H1 (cell line): ENCODE data around the gene RTKN. TPM values are rescaled to one million over a fixed set of nuclear protein-coding genes. Genes with fewer than 3 reads are reported as not detected.

Source experiments
- CTCF ChIA-PET: fragments of 300-600 bp; sonication (Branson Sonifier 250); formaldehyde crosslinking; loops from one replicate; lab custom pipeline; 2021; ENCODE audit not compliant: partially characterized antibody; lab: Charles Lee
- POLR2A ChIA-PET: fragments of 300-600 bp; sonication (Branson Sonifier 250); formaldehyde crosslinking; loops from one replicate; lab custom pipeline; 2021; ENCODE audit warnings: inconsistent platforms; ENCODE audit not compliant: partially characterized antibody; lab: Charles Lee
- DNase-seq, 2 experiments: peaks; one replicate each; pipeline versions ENCODE4 v3.0.0 to v3.0.0-alpha.2; 2010 to 2022; ENCODE audit warnings: low spot score in 2 of 2, low read depth in 1 of 2, mixed read lengths in 1 of 2
- FAIRE-seq: peaks from 2 replicates; lab custom pipeline; 2011; peaks lifted over from hg19 to GRCh38; lab: Jason Lieb, UNC
- H2AFZ ChIP-seq: 2 replicates; pipeline ENCODE4 v1.8.1; 2012; ENCODE audit warnings: low read length, inconsistent platforms
- H2AK5ac ChIP-seq: 2 replicates; pipeline ENCODE4 v1.6.1; 2013; ENCODE audit warnings: low read depth, low read length
- H2BK120ac ChIP-seq: replicated peaks from 2 replicates; pipeline ENCODE3; 2013; ENCODE audit warnings: low read depth, low read length, inconsistent platforms
- H2BK12ac ChIP-seq: 2 replicates; pipeline ENCODE4 v1.6.1; 2013; ENCODE audit warnings: low read depth, low read length
- H2BK15ac ChIP-seq: 2 replicates; pipeline ENCODE4 v1.6.1; 2013; ENCODE audit warnings: low read length
- H2BK20ac ChIP-seq: 2 replicates; pipeline ENCODE4 v1.6.1; 2013; ENCODE audit warnings: low read length
- H2BK5ac ChIP-seq: 2 replicates; pipeline ENCODE4 v1.6.1; 2013; ENCODE audit warnings: low read depth, low read length
- H3K14ac ChIP-seq: 2 replicates; pipeline ENCODE4 v1.6.1; 2013; ENCODE audit warnings: inconsistent platforms; ENCODE audit not compliant: insufficient read length
- H3K18ac ChIP-seq: 2 replicates; pipeline ENCODE4 v1.6.1; 2013; ENCODE audit warnings: low read length; ENCODE audit errors: extremely low read depth
- H3K23ac ChIP-seq: 2 replicates; pipeline ENCODE4 v1.6.1; 2013; ENCODE audit warnings: inconsistent platforms; ENCODE audit not compliant: insufficient read length
- H3K23me2 ChIP-seq: 2 replicates; pipeline ENCODE4 v1.6.1; 2013; ENCODE audit warnings: low read depth, low read length
- H3K27ac ChIP-seq: 2 replicates; pipeline ENCODE4 v1.6.1; 2011; ENCODE audit warnings: low read depth, low read length, inconsistent platforms
- H3K27me3 ChIP-seq, 4 experiments: replicated peaks in 1 of 4; 1 replicate in 1 of 4; 2 replicates in 3 of 4; pipeline versions ENCODE4 v1.6.1 to v1.8.1; 2011 to 2013; ENCODE audit warnings: low read length in 3 of 4, mild to moderate bottlenecking in 3 of 4, inconsistent platforms in 2 of 4, mixed read lengths in 2 of 4, moderate library complexity in 1 of 4; ENCODE audit not compliant: control insufficient read depth in 3 of 4, insufficient read depth in 3 of 4; ENCODE audit errors: extremely low read depth in 1 of 4
- H3K36me3 ChIP-seq, 4 experiments: 2 replicates each; pipeline versions ENCODE4 v1.6.1 to v1.8.1; 2011 to 2013; ENCODE audit warnings: mild to moderate bottlenecking in 4 of 4, low read length in 3 of 4, moderate library complexity in 2 of 4, control low read depth in 1 of 4, inconsistent platforms in 1 of 4; ENCODE audit not compliant: insufficient read depth in 4 of 4, control insufficient read depth in 2 of 4
- H3K4ac ChIP-seq: replicated peaks from 2 replicates; pipeline ENCODE3; 2013; ENCODE audit warnings: low read length, low read depth, mixed read lengths, inconsistent platforms; ENCODE audit not compliant: insufficient read length
- H3K4me1 ChIP-seq, 4 experiments: replicated peaks in 1 of 4; 1 replicate in 1 of 4; 2 replicates in 3 of 4; pipeline versions ENCODE4 v1.6.1 to v1.8.1; 2011 to 2013; ENCODE audit warnings: low read length in 3 of 4, inconsistent platforms in 2 of 4, mixed read lengths in 1 of 4; ENCODE audit not compliant: insufficient read depth in 4 of 4, control insufficient read depth in 3 of 4
- H3K4me2 ChIP-seq, 2 experiments: 2 replicates each; pipeline versions ENCODE4 v1.6.1 to v1.8.1; 2011 to 2013; ENCODE audit warnings: low read depth in 2 of 2, low read length in 2 of 2, control low read depth in 1 of 2, inconsistent platforms in 1 of 2, mild to moderate bottlenecking in 1 of 2; ENCODE audit not compliant: insufficient read depth in 1 of 2
- H3K4me3 ChIP-seq, 4 experiments: fragments of 200-600, 300-600 bp in 1 of 4; sonication (generic), shearing (Covaris generic), sonication (Bioruptor Twin) in 1 of 4; 2 replicates each; pipeline versions ENCODE4 v1.5.1 to v1.8.1; 2011 to 2016; ENCODE audit warnings: low read length in 4 of 4, low read depth in 3 of 4, control low read depth in 2 of 4, inconsistent platforms in 2 of 4, mild to moderate bottlenecking in 2 of 4, mixed read lengths in 1 of 4, moderate library complexity in 1 of 4; ENCODE audit not compliant: insufficient read depth in 2 of 4; ENCODE audit errors: extremely low read depth in 1 of 4
- H3K56ac ChIP-seq: replicated peaks from 2 replicates; pipeline ENCODE3; 2013; ENCODE audit warnings: low read depth, mild to moderate bottlenecking, mixed read lengths, low read length, inconsistent platforms; ENCODE audit not compliant: insufficient read length
- H3K79me1 ChIP-seq: 2 replicates; pipeline ENCODE4 v1.6.1; 2013; ENCODE audit warnings: low read depth, low read length, control low read depth
- H3K79me2 ChIP-seq, 2 experiments: 2 replicates each; pipeline versions ENCODE4 v1.6.1 to v1.8.1; 2012 to 2013; ENCODE audit warnings: low read length in 2 of 2, mild to moderate bottlenecking in 2 of 2, inconsistent platforms in 1 of 2; ENCODE audit not compliant: insufficient read depth in 2 of 2, control insufficient read depth in 1 of 2
- H3K9ac ChIP-seq, 4 experiments: replicated peaks in 1 of 4; 1 replicate in 1 of 4; 2 replicates in 3 of 4; pipeline versions ENCODE4 v1.6.1 to v1.8.1; 2011 to 2013; ENCODE audit warnings: low read depth in 3 of 4, low read length in 3 of 4, control low read depth in 2 of 4, mild to moderate bottlenecking in 2 of 4, moderate library complexity in 2 of 4, inconsistent platforms in 1 of 4; ENCODE audit errors: extremely low read depth in 1 of 4
- H3K9me3 ChIP-seq, 2 experiments: 2 replicates each; pipeline versions ENCODE4 v1.6.1 to v1.8.1; 2012 to 2013; ENCODE audit warnings: mild to moderate bottlenecking in 2 of 2, moderate library complexity in 2 of 2, control low read depth in 1 of 2, inconsistent platforms in 1 of 2, low read depth in 1 of 2, low read length in 1 of 2, mixed read lengths in 1 of 2; ENCODE audit not compliant: insufficient read depth in 2 of 2
- H4K20me1 ChIP-seq, 2 experiments: replicated peaks in 1 of 2; 2 replicates each; pipeline versions ENCODE3 to v1.8.1; 2011 to 2013; ENCODE audit warnings: inconsistent platforms in 2 of 2, low read length in 2 of 2, mild to moderate bottlenecking in 1 of 2; ENCODE audit not compliant: insufficient read depth in 2 of 2, control insufficient read depth in 1 of 2
- H4K5ac ChIP-seq: 2 replicates; pipeline ENCODE4 v1.6.1; 2013; ENCODE audit warnings: low read length, low read depth, mixed read lengths, inconsistent platforms; ENCODE audit not compliant: insufficient read length
- H4K8ac ChIP-seq: 2 replicates; pipeline ENCODE4 v1.8.0; 2013; ENCODE audit warnings: mild to moderate bottlenecking, moderate library complexity, low read length, inconsistent platforms; ENCODE audit not compliant: insufficient read depth; ENCODE audit errors: extremely low read depth
- H4K91ac ChIP-seq: replicated peaks from 2 replicates; pipeline ENCODE3; 2013; ENCODE audit warnings: low read length, mixed read lengths, inconsistent platforms; ENCODE audit not compliant: insufficient read length
- CTBP2 ChIP-seq: IDR thresholded peaks from 2 replicates; pipeline ENCODE4 v1.7.0; 2011; ENCODE audit warnings: borderline replicate concordance, mild to moderate bottlenecking, moderate library complexity, mixed read lengths, low read length; ENCODE audit not compliant: insufficient read depth, insufficient read length
- EZH2 ChIP-seq: fragments of 200-600 bp; sonication (generic); IDR thresholded peaks from 2 replicates; pipeline ENCODE4 v1.7.1; 2012; ENCODE audit warnings: low read depth, mild to moderate bottlenecking, moderate library complexity, low read length, inconsistent platforms; ENCODE audit not compliant: severe bottlenecking
- KDM1A ChIP-seq: fragments of 200-600, 300-600 bp; sonication (generic); IDR thresholded peaks from 2 replicates; pipeline ENCODE4 v1.7.1; 2016; ENCODE audit warnings: mild to moderate bottlenecking, low read length, borderline replicate concordance
- NANOG ChIP-seq: IDR thresholded peaks from 2 replicates; pipeline ENCODE4 v1.6.1; 2011; ENCODE audit warnings: low read length, low read depth, mild to moderate bottlenecking, inconsistent platforms; ENCODE audit not compliant: insufficient read depth, poor library complexity, severe bottlenecking
- POLR2A ChIP-seq, 2 experiments: IDR thresholded peaks; 1 replicate in 1 of 2; 2 replicates in 1 of 2; pipeline ENCODE4 v1.6.1; 2011; ENCODE audit warnings: low read depth in 2 of 2, low read length in 2 of 2, mild to moderate bottlenecking in 2 of 2; ENCODE audit errors: control extremely low read depth in 1 of 2
- RNF2 ChIP-seq: fragments of 200-900, 300-1000 bp; sonication (generic); IDR thresholded peaks from 2 replicates; pipeline ENCODE4 v1.7.1; 2016; ENCODE audit warnings: borderline replicate concordance, low read depth, mild to moderate bottlenecking, antibody characterized with exemption, low read length; ENCODE audit not compliant: poor library complexity, severe bottlenecking; ENCODE audit errors: missing control alignments
- TBP ChIP-seq: IDR thresholded peaks from 2 replicates; pipeline ENCODE4 v1.6.1; 2011; ENCODE audit warnings: low read depth, low read length, improper control_type of control experiment
- ZNF274 ChIP-seq: IDR thresholded peaks from 2 replicates; pipeline ENCODE4 v1.7.0; 2012; ENCODE audit warnings: low read length, borderline replicate concordance; ENCODE audit errors: extremely low read depth
- WGBS, 2 experiments: shearing (Covaris generic) in 1 of 2; methylation state at CpG; one replicate each; pipeline versions ENCODE4 v1.1.6 to v1.1.7; 2013 to 2015; ENCODE audit warnings: low lambda C conversion rate in 2 of 2, mixed read lengths in 2 of 2, inconsistent platforms in 1 of 2, low coverage in 1 of 2, missing lambda C conversion rate in 1 of 2; ENCODE audit not compliant: insufficient replicate concordance in 2 of 2, insufficient coverage in 1 of 2, insufficient read length in 1 of 2; ENCODE audit errors: extremely low coverage in 1 of 2, missing lambda C conversion rate in 1 of 2; 5-methylcytosine and 5-hydroxymethylcytosine counted together
- polyA plus RNA-seq, 7 experiments: library from polyadenylated mRNA; depleted of rRNA in 3 of 7; stranded (reverse) in 5 of 7; unstranded in 2 of 7; fragments of >200 nt in 5 of 7; fragments of 200-250 nt in 2 of 7; gene quantifications; 1 replicate in 5 of 7; 2 replicates in 1 of 7; 4 replicates in 1 of 7; pipeline versions ENCODE4 v1.2.1 to v1.2.3, GENCODE V29; 2011 to 2013; ENCODE audit warnings: missing spikeins in 2 of 7, mixed read lengths in 2 of 7
- total RNA-seq: library from RNA; stranded (reverse); fragmentation: NEBNext Ultra II Directional; extraction: Animal tissue kit (Norgen Biotek cat#: 25700); gene quantifications from 2 replicates; pipeline ENCODE4 v1.2.1, GENCODE V29; 2021

The RTKN gene
- total and polyA plus RNA-seq, 2 of the 8 experiments (the other 6 are each of a cell fraction or from before 2014, with no cell fraction given), result 40.2 to 54.1 TPM

GRCh38 chr2:74486141-74486540 is 44.4 kb upstream of the RTKN start:
- H3K27me3 ChIP-seq, result no peaks in the 10 kb centered on the region; a peak in 1 of 7 replicates
- no peak overlapping the region for H4K5ac ChIP-seq
- H2BK120ac ChIP-seq, result no peak overlapping the region
- DNase-seq (no peak), FAIRE-seq (no peak)
- H2AFZ ChIP-seq, result no peak overlapping the region
- no peak overlapping the region for H2BK5ac ChIP-seq
- CTCF ChIA-PET, result interaction anchor here (1.2 kb wide), 1 partner anchor 102 kb away, joined by 9 read pairs; no protein-coding TSS in a partner anchor
- TF ChIP-seq KDM1A (no peak), NANOG (no peak), CTBP2 (no peak), RNF2 (no peak), TBP (no peak), POLR2A (IDR thresholded peaks at IDR 0.05; ENCODE audit: control extremely low read depth in 1 of 2, low read depth in 2 of 2, low read length in 2 of 2) (no peak), EZH2 (no peak), ZNF274 (no peak)
- no peak overlapping the region for H3K56ac ChIP-seq
- H3K79me2 ChIP-seq, result peaks cover 0 to 7% of the 10 kb centered on the region in 2 experiments; a peak in 1 of 4 replicates
- H3K4me1 ChIP-seq, result peaks cover 0 to 6% (median 4%) of the 10 kb centered on the region in 4 experiments; a peak in 4 of 7 replicates
- 94% methylated on average over 2 of the region's 2 CpGs; no CpG with 5 or more reads in 1 of the 2 experiments for WGBS, 2 experiments
- no peak overlapping the region for H3K27ac ChIP-seq
- no peak overlapping the region for H4K8ac ChIP-seq
- H2AK5ac ChIP-seq, result no peak overlapping the region
- no peaks in the 10 kb centered on the region for H3K9me3 ChIP-seq
- peaks cover 2 to 8% (median 5%) of the 10 kb centered on the region in 4 experiments; a peak in 5 of 8 replicates for H3K36me3 ChIP-seq
- no peaks in the 10 kb centered on the region for H3K79me1 ChIP-seq
- no peak overlapping the region for H2BK20ac ChIP-seq
- H2BK15ac ChIP-seq, result no peak overlapping the region
- no peak overlapping the region for H3K18ac ChIP-seq
- POLR2A ChIA-PET, result interaction anchor here (3.2 to 4.9 kb wide), 2 partner anchors 11 to 13 kb away, joined by 11 to 59 read pairs; partner anchors contain the start of gene LBX2
- H4K91ac ChIP-seq, result no peak overlapping the region
- H3K23me2 ChIP-seq, result peaks cover 9% of the 10 kb centered on the region; the same call in 1 of the 2 replicates
- H2BK12ac ChIP-seq, result no peak overlapping the region
- no peak overlapping the region for H3K4me2 ChIP-seq
- no peak overlapping the region for H3K9ac ChIP-seq
- H3K4me3 ChIP-seq, result no peak overlapping the region
- H4K20me1 ChIP-seq, result peaks cover 6 to 11% of the 10 kb centered on the region in 2 experiments
- no peak overlapping the region for H3K4ac ChIP-seq
- H3K14ac ChIP-seq, result no peak overlapping the region
- H3K23ac ChIP-seq, result no peak overlapping the region
